Measurements from ENCODE around the gene PDLIM4. TPM values are rescaled to one million over a fixed set of nuclear protein-coding genes. Genes with fewer than 3 reads are reported as not detected.

The PDLIM4 gene
- total RNA-seq, 2 experiments from 2014 or later: not detected

DNA sequence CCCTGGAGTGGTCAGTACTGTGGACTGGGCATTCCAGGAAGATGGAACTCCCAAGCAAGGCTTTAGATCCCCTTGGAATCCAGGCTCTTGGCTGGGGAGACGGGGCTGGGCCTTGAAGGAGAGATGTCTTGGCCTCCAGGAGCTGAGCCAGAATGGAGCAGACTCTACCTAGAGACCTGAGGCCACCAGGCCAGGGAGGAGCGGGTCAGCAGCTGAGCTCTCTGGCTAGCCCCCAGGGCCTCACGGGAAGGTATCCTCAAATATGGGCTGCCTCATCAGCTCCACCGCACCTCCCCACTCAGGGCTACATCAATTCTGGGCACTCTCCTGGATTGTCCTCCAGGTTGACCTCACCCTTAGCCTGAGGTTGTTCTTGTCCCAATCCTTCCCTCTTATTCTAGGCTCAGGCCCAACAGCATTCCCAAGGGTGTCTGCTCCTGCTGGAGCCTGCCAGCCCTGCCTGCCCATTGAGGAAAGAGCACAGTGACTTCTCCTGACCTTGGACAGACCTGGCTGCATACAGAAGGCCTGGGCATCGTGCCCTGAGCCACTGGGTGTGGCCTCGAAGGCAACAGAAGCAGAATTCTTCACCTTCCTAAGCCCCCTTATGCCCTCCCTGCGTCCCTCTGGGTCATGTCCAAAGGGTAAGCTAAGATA lies 3.0 kb upstream of the PDLIM4 start:
- H3K9me3 ChIP-seq (ENCODE audit: low read length): no peaks in the 10 kb centered on the region
- H4K20me1 ChIP-seq (ENCODE audit: insufficient read depth, low read length): no peaks in the 10 kb centered on the region
- H3K36me3 ChIP-seq (ENCODE audit: insufficient read depth, low read length): no peaks in the 10 kb centered on the region
- no peaks in the 10 kb centered on the region for H3K79me2 ChIP-seq (ENCODE audit: insufficient read depth, low read depth, low read length)
- no peaks in the 10 kb centered on the region for H3K9me2 ChIP-seq (ENCODE audit: insufficient read depth, low read length)
- H2AFZ ChIP-seq (ENCODE audit: low read length): no peak overlapping the region
- CTCF ChIA-PET (ENCODE audit: unreplicated experiment): interaction anchor here (0.5 kb wide), 1 partner anchor 19 kb away, joined by 3 read pairs; no protein-coding TSS in a partner anchor
- H3K4me2 ChIP-seq (ENCODE audit: low read length): no peak overlapping the region
- BruUV-seq (replicated peaks): no TSS peak
- TF ChIP-seq CTCF (conservative IDR thresholded peaks at IDR 0.05; ENCODE audit: low read length): no peak
- TF ChIP-seq EZH2phosphoT487 (IDR thresholded peaks at IDR 0.05; ENCODE audit: borderline replicate concordance, low read depth, low read length): no peak
- DNase-seq (ENCODE audit: low spot score): no peak
- POLR2A ChIA-PET: interaction anchor here (0.7 kb wide), 1 partner anchor 133 kb away, joined by 3 read pairs; no protein-coding TSS in a partner anchor
- no peaks in the 10 kb centered on the region for H3K4me1 ChIP-seq (ENCODE audit: insufficient read depth, low read length, poor library complexity, severe bottlenecking)
- H3K4me3 ChIP-seq (ENCODE audit: low read depth, low read length, poor library complexity, severe bottlenecking): no peak overlapping the region
- H3K27ac ChIP-seq (ENCODE audit: low read depth, low read length, poor library complexity, severe bottlenecking): no peak overlapping the region
- intact Hi-C loops (cut with micrococcal nuclease; ENCODE audit: unreplicated experiment): no loop called here

- H3K79me2 ChIP-seq (ENCODE audit: insufficient read depth, low read depth, low read length): no peaks in the 10 kb centered on the region
- intact Hi-C loops (cut with micrococcal nuclease; ENCODE audit: unreplicated experiment): no loop called here
- ChIA-PET POLR2A (interaction anchor here (0.9 kb wide), 1 partner anchor 10 kb away, joined by 3 read pairs; no protein-coding TSS in a partner anchor), CTCF (ENCODE audit: unreplicated experiment) (interaction anchor here (0.5 kb wide), 1 partner anchor 9 kb away, joined by 3 read pairs; no protein-coding TSS in a partner anchor)
- no peaks in the 10 kb centered on the region for H3K4me1 ChIP-seq (ENCODE audit: insufficient read depth, low read length, poor library complexity, severe bottlenecking)
- no peaks in the 10 kb centered on the region for H3K9me3 ChIP-seq (ENCODE audit: low read length)
- no peak overlapping the region for H3K27ac ChIP-seq (ENCODE audit: low read depth, low read length, poor library complexity, severe bottlenecking)
- no TSS peak for BruUV-seq (replicated peaks)
- TF ChIP-seq CTCF (conservative IDR thresholded peaks at IDR 0.05; ENCODE audit: low read length) (no peak), EZH2phosphoT487 (IDR thresholded peaks at IDR 0.05; ENCODE audit: borderline replicate concordance, low read depth, low read length) (no peak)
- no peaks in the 10 kb centered on the region for H4K20me1 ChIP-seq (ENCODE audit: insufficient read depth, low read length)
- DNase-seq (ENCODE audit: low spot score): no peak
- no peak overlapping the region for H3K4me2 ChIP-seq (ENCODE audit: low read length)
- H3K36me3 ChIP-seq (ENCODE audit: insufficient read depth, low read length): no peaks in the 10 kb centered on the region
- no peak overlapping the region for H3K4me3 ChIP-seq (ENCODE audit: low read depth, low read length, poor library complexity, severe bottlenecking)
- H3K9me2 ChIP-seq (ENCODE audit: insufficient read depth, low read length): no peaks in the 10 kb centered on the region
- no peak overlapping the region for H2AFZ ChIP-seq (ENCODE audit: low read length)
Measured at GRCh38 chr5:132256086-132256782, 1.3 kb upstream of the PDLIM4 start.

GRCh38 chr5:132256783-132257130 lies 739 bp upstream of the PDLIM4 start:
- Histone ChIP-seq H3K4me1 (ENCODE audit: insufficient read depth, low read length, poor library complexity, severe bottlenecking) (no peaks in the 10 kb centered on the region), H3K9me3 (ENCODE audit: low read length) (no peaks in the 10 kb centered on the region), H2AFZ (ENCODE audit: low read length) (no peak overlapping the region), H4K20me1 (ENCODE audit: insufficient read depth, low read length) (no peaks in the 10 kb centered on the region), H3K79me2 (ENCODE audit: insufficient read depth, low read depth, low read length) (no peaks in the 10 kb centered on the region), H3K9me2 (ENCODE audit: insufficient read depth, low read length) (no peaks in the 10 kb centered on the region), H3K27ac (ENCODE audit: low read depth, low read length, poor library complexity, severe bottlenecking) (no peak overlapping the region), H3K4me3 (ENCODE audit: low read depth, low read length, poor library complexity, severe bottlenecking) (no peak overlapping the region), H3K4me2 (ENCODE audit: low read length) (no peak overlapping the region), H3K36me3 (ENCODE audit: insufficient read depth, low read length) (no peaks in the 10 kb centered on the region)
- TF ChIP-seq CTCF (conservative IDR thresholded peaks at IDR 0.05; ENCODE audit: low read length): no peak
- CTCF ChIA-PET (ENCODE audit: unreplicated experiment): no interaction called here
- POLR2A ChIA-PET: no interaction called here
- no TSS peak for BruUV-seq (replicated peaks)
- no peak for DNase-seq (ENCODE audit: low spot score)
- intact Hi-C loops (cut with micrococcal nuclease; ENCODE audit: unreplicated experiment): no loop called here

Data from OCI-LY7 (cell line).